NCI-H2196 treated with DMSO at 0.1 percent for 48 hours (cell line): ENCODE data around the gene DUSP2.
A peak's percentile ranks its signal among the peaks of the same experiment; 100 is the strongest.
"Not testable (repeated sequence)": the region's sequence is repeated elsewhere in the genome, so short reads cannot be mapped to it uniquely, and the experiment has no call there.

Experiments used
- DNase-seq: peaks from one replicate; lab custom pipeline; 2025; ENCODE audit not compliant: unreplicated experiment; lab: John Stamatoyannopoulos, UW

DUSP2 gene

GRCh38 chr2:96147593-96148201 is 2.5 kb upstream of the DUSP2 start:
- no peak for DNase-seq

DNA sequence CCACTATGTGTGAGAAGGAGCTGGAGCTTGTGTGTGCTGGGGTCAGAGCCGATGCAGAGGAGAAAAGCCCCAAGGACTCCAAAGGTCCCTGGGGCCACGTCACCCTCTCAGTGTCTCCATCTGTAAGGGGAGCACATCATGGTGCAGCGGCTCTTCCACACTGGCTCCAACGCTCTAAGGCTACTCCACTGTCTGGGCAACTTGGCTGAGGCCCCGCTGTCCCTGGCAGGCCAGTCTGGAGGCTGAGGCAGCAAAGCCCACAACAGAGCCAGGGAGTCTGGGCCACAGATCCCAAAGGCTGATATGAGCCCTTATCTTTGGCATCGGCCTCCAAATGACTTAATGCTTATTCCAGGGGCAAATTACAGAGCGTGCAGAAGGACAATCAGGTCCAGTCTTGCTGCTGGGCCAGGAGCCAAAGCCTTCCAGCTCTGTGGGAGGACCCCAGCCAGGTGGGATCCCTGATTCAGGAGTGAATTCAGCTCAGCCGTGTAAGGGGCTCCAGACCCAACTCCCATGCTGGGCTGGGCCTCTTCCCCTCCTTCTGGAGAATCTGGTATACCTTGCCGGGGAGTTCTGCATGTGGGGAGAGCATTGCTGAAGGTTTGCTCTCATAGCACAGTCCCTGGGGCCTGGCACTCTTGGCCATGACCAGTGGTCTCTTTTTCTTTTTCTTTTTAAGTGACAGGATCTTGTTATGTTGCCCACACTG is 1.8 kb upstream of the DUSP2 start:
- DNase-seq, result peak; percentile 72

- no peak for DNase-seq
Measured at GRCh38 chr2:96146153-96146880, 1.1 kb upstream of the DUSP2 start.

DNA sequence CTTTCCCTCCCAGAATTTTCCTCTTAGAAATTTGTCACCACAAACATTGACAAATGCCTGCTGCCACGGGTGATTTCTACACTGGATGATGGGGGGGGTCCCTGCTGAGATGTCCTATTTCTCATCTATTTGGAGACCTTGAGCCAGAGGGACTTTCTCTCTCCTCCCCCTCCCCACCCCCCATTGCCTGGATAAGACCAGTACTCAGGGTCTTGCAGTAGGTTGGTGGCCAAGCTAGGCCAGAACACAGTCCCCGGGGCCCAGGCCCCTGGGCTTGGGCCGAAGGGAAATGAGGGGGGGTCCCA is 560 bp upstream of the DUSP2 start:
- DNase-seq, result no peak

- no peak for DNase-seq
Measured at GRCh38 chr2:96144481-96145035, 682 bp downstream of the DUSP2 start.

DNA sequence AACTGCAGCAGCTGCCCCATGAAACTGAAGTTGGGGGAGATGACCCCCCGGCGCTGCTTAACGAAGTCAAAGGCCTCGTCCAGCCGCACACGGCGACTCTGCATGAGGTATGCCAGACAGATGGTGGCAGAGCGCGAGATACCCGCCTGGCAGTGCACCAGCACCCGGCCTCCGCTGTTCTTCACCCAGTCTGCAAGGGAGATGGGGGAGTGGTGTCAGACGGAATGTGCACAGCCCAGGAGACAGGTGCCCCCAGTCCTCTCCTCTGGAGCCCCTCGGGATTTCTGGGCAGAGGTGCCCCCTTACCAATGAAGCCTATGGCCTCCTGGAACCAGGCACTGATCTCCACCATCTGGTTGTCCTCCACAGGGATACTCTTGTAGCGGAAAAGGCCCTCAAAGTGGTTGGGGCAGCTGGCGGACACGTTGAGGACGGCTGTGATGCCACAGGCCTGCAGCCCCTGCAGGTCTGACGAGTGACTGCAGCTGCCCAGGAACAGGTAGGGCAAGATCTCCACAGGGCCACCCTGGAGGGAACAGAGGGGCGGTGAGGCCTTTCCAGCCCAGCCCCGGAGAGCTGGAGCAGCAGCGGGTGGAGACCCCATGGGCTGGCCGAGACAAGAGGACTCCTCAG is 1.3 kb downstream of the DUSP2 start:
- DNase-seq, result no peak

- DNase-seq, result no peak
Measured at GRCh38 chr2:96143231-96143847, 1.9 kb downstream of the DUSP2 start.

GRCh38 chr2:96142217-96143113 is 2.8 kb downstream of the DUSP2 start:
- no peak for DNase-seq

- not testable (repeated sequence) for DNase-seq
Measured at GRCh38 chr2:96141624-96141967, 3.6 kb downstream of the DUSP2 start.

DNA sequence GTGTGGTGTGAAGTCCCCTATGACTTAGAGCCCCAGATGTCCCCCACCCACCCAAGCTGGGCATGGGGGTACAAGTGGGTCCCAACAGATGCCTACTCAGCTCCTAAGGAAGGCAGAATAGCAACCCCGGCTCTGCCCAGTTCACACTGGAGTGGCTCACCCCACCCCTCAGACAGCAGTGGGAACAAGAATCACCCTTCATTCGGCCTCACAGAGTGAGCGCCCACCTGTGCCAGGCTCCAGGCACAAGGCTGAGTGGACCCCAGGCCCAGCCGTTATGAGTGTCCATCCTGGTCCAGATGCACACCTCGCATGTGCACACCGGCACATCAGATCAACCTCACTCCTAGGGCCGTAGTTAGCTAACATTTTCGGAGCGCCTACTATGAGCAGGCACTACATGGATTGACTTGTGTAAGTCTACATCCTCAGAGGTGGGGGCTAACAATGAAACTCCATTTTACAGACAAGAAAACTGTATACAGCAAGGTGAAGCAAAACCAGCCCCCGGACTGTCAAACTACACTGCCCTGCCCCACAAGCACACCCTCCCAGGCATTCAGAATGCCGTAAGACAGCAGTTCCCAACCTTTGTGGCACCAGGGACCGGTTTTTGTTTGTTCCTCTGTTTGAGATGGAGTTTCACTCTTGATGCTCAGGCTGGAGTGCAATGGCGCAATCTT is 4.2 kb downstream of the DUSP2 start:
- no peak for DNase-seq

- DNase-seq, result no peak
Measured at GRCh38 chr2:96139181-96139758, 6.0 kb downstream of the DUSP2 start.

DNA sequence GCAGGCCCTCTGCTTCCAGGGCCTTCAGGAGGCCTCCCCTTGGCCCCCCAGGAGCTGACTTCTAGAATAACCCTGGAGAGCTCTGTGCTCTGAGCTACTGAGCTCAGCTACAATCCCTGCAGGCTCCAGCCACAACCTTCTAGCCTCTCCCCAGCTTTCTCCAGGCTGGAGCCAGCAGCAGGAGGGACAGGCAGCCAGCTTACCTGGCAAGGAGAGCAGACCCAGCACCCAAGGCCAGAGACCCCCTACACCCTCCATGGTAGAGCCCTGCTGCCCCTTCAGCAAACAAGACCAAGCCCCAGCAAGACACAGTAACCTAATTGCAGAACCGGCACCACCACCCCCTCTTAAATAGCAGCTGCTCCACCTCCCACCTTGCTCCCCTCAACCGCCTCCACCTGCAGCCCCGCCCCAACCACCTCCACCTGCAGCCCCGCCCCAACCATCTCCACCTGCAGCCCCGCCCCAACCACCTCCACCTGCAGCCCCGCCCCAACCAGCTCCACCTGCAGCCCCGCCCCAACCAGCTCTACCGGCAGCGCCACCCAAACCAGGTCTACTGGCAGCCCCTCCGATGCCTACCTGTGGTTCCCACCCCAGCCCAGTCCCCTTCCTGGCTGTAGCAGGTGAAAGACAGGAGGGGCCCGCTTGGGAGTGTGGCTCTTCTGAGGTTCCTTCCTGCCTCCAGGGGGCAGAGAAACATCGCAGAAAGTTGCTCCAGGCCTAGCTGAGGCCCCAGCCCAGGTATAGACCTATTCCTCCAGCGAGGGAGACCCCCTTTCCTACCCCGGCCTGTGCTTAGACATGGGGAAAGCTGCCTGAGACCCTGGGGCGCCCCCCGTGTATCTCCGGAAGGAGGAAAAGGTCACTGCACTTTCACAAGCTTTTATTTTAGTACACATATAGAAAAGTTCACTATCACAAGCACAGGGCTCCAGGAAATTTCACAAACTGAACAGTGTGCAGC is 6.8 kb downstream of the DUSP2 start, which contains the start of gene ASTL:
ASTL (minus strand) TSS at position 324 of the 967 bp plus-strand sequence; CDS start at position 258, 66 bp downstream.
- no peak for DNase-seq

DNA sequence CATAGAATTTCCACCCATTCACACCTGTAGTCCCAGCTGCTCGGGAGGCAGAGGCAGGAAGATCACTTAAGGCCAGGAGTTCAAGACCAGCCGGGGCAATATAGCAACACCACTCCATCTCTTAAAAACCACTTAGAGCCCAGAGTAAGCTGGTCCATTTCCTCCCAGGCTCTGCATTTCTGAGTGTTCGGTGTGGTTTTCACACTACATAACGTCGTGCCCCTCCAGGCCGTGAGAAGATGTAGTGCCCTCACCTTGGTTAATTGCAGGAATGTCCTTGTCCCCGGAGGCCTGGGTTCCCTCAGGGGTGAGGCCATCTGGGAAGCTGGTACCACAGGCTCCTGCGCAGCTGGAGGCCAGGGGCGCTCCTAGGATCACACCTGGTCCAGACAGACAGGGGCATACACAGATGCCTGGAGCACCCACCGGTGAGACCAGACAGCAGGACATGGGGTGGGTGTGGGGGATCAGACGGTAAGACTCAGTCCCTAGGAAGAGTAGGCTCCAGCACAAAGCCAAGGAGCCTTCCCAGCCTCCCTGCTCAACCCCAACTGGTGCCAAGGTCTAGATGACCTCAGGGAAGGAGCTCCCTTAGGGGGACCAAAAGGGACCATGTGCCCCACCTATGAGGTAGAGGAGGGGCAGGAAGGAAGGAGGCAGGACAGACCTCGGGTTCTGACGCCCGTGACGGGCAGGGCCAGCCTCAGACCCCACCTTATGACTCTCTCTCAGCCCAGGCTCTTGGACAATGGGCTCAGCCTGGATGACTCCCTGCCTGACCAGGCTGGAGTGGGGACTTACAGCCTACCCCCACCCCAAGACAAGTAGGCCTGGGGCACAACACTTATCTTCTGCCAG is 7.7 kb downstream of the DUSP2 start:
- no peak for DNase-seq

DNA sequence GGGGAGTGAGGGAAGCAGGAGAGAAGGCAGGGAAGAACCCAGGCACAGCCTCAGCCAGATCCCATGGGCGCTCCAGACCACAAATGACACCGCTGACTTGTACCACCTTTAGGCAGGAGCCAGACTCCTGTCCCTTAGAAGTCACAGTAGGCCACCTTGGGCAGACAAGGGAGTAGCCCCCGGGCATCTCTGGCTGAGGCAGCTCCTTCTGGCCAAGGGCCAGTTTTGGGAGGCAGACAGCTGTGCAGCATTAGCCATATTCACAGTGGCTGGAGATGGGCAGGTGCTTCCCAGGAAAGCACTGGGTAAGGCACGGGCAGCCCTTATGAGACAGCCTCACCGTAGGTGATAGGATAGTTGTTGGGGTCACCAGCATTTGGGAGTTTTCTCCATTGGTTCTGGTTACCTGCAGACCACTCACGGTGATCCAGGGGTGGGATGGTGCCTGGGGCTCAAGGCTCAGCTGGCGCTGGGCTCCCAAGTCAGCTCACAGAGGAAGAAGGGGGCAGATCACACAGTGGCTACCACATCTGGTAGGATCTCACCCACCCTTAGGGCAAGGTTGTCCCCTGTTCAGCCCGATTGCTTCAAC is 9.0 kb downstream of the DUSP2 start:
- no peak for DNase-seq

- no peak for DNase-seq
Measured at GRCh38 chr2:96135621-96136020, 9.6 kb downstream of the DUSP2 start.

- no peak for DNase-seq
Measured at GRCh38 chr2:96135171-96135570, 10.1 kb downstream of the DUSP2 start.

- no peak for DNase-seq
Measured at GRCh38 chr2:96134421-96134820, 10.8 kb downstream of the DUSP2 start.
